Stimulated activated CD8-positive, alpha-beta memory T cell treated with anti-CD3 and anti-CD28 coated beads, Interleukin-2, amount 100 ng/mL, for 48 hours (primary cell): ENCODE measurements around the gene HHATL.

Experiments used
- DNase-seq, 2 donors: peaks; one replicate each; pipeline ENCODE4 v3.0.0-alpha.2; 2020; ENCODE audit warnings: low read depth in 2 of 2

Gene HHATL

DNA sequence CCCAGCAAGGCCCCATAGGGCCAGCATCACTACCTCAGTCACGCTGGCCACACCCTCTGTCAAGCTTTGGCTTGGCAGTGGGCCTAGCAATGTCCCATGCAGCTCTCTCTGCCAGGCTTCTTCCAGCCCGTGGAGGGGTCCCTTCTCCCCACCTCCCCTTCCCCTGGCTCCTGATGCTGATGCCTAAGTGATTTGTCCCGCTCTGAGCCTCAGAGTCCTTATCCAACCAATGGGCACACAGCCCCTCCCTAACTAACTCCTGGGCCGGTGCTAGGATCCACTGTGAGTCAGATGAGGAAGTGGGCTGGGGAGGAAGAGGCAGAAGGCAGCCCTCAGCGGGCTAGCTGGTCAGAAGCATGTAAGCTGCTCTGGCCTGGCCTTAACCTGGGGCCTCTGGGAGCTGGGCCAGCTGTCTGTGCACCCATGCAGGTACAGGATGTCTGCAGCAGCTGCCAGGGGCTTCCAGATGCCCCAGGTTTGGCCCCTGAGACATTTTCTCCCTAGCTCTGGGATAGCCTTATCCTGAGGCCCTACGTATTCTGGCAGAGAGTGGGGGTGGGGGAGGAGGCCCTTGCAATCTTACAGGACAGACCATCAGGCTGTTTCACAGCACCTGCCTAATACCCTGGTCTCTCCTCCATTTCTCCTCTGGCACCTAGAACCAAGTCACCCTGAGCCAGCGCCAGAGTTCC lies 49.8 kb downstream of the HHATL start:
- DNase-seq: no peak

DNA sequence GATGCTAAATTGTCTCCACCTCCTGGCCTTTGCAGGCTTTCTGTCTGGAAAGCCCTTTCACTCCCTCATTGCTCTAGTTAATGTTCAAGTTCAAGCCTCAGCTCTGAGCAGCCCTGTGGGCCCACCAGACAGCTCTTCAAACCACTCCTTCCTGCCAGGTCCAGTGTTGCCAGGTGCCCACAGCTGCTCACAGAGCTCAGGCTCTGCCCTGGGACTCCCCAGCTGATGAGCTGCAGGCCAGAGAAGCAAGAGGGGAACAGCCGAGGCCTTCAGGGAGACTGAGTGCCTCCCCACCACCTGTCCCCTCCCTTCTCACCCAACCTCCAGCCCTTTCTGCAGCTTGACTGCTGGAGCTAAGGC lies 50.4 kb downstream of the HHATL start:
- no peak for DNase-seq

DNA sequence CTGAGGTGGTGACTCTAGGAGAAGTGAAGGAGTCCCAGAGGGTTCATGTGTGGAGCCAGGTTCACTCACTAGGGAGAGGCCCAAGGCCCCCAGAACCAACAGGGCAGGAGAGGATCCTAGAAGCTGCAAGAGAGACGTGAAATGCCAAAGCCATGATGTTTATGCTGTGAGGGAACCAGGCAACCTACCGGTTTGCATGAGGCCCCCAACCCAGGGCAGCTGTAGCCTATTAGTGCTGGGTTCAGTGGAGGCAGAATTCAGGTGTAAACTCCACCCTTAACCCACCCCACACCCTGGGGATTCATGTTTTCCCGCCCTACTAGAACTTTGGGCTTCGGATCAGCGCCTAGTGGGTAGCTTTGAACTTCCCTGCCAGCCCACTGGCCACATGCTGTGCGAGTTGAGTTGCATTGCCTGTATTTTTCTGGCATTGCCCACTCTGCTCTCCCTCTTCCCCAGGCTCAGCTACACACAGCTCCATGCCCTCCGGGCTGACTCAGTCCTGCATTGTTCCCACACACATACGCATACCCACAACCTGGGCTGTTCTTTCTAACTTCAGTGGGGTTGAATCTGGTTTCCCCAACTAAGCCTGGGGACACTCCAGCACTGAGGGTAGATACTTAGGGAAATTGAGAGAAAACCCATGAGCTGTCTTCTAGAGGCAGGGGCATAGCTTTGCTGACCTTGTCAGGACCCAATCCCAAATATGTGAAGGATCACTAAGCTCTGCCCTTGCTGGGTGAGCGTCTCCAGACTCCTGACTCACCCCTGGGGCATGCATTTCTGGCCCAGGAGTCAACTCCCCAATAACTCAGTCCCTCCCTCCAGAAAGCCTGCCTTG lies 51.1 kb downstream of the HHATL start:
- no peak for DNase-seq

DNA sequence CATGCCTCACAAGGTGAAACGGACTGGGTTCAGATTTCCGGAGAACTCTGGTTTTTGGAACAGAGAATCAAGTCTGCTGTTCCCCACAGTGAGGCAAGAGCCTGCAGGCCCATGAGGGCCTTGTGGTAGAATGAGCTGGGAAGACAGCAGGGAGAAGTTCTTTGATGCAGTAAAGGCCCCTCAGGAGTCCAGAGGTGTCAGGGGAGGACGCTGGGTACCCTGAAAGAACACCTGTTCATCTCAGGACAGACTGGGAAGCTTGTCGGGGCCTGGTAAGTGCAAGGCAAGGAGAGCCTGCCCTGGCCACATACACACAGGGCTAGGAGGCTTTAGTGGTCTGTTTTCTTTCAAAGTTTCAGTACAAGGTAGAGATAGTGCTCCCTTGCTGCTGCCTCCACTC lies 52.8 kb downstream of the HHATL start:
- DNase-seq: no peak

DNA sequence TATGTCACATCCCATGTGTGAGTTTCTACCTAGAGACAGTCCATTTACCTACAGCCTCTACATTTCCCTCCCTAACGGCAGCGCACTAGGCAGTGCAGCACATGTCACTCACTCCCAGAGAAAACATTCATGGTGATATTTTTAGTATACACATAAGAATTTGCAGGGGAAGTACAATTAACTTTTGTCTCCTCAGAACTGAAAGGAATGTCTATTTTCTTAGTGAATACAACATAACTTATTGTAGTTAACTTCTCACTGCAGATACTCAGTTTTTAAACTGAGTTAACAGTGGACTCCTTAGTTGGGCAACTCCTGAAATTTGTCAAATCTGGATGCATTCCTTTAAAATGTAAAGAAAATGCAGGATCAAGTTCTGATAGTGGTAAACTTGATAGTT lies 53.6 kb downstream of the HHATL start:
- DNase-seq: no peak

- no peak for DNase-seq
Observed at GRCh38 chr3:42647821-42648459, 54.7 kb downstream of the HHATL start.
